HepG2 (cell line): ENCODE measurements around the gene RAB40C. TPM values are rescaled to one million over a fixed set of nuclear protein-coding genes. Genes with fewer than 3 reads are reported as not detected.

Experiments
- ATAC-seq: fragments of 200-7000 bp; cut with Tn5 transposase; 3 replicates; pipeline ENCODE4 v1.9.1; 2020; ENCODE audit warnings: mild to moderate bottlenecking, moderate library complexity
- BruUV-seq: library from RNA; stranded (reverse); fragments of 400-500 nt; replicated peaks from 2 replicates; lab custom pipeline; 2021; lab: Mats Ljungman, UMichigan
- CTCF ChIA-PET: fragments of 300-600 bp; formaldehyde crosslinking; extraction: SDS; loops from one replicate; lab custom pipeline; 2021; ENCODE audit warnings: low total read pairs, inconsistent platforms, low intra/inter-chr PET ratio; lab: Yijun Ruan, JAX
- POLR2A ChIA-PET: fragments of 350-600 bp; sonication (Branson Sonifier 250); formaldehyde crosslinking; loops from one replicate; lab custom pipeline; 2020; ENCODE audit warnings: antibody characterized with exemption, inconsistent platforms; lab: Yijun Ruan, JAX
- DNase-seq: peaks from one replicate; pipeline ENCODE4 v3.0.0-alpha.2; 2015; ENCODE audit warnings: low spot score
- FAIRE-seq: peaks from 3 replicates; lab custom pipeline; 2011; peaks lifted over from hg19 to GRCh38; lab: Jason Lieb, UNC
- H2AFZ ChIP-seq: one replicate; pipeline ENCODE4 v1.6.1; 2011; ENCODE audit warnings: low read length, inconsistent platforms
- H3K27ac ChIP-seq: fragments of 300-600 bp; 3 replicates; pipeline ENCODE4 v1.8.0; 2011; ENCODE audit warnings: mixed run types, mild to moderate bottlenecking, mixed read lengths, low read length, inconsistent platforms; ENCODE audit not compliant: insufficient read depth; ENCODE audit errors: extremely low read length
- H3K27me3 ChIP-seq, 2 experiments: fragments of 200-600 bp in 1 of 2; 2 replicates in 1 of 2; 3 replicates in 1 of 2; pipeline versions ENCODE4 v1.6.0 to v1.8.0; 2011; ENCODE audit warnings: low read length in 2 of 2, mild to moderate bottlenecking in 2 of 2, moderate library complexity in 2 of 2, inconsistent platforms in 1 of 2; ENCODE audit not compliant: insufficient read depth in 2 of 2, control insufficient read depth in 1 of 2
- H3K36me3 ChIP-seq, 2 experiments: fragments of 200-600 bp in 1 of 2; replicated peaks in 1 of 2; 2 replicates in 1 of 2; 3 replicates in 1 of 2; pipeline versions ENCODE4 v1.5.1 to v1.8.0; 2011; ENCODE audit warnings: low read length in 2 of 2, inconsistent platforms in 1 of 2; ENCODE audit not compliant: insufficient read depth in 2 of 2, control insufficient read depth in 1 of 2
- H3K4me1 ChIP-seq: 2 replicates; pipeline ENCODE4 v1.5.1; 2012; ENCODE audit warnings: low read length, inconsistent platforms; ENCODE audit not compliant: insufficient read depth
- H3K4me2 ChIP-seq: 2 replicates; pipeline ENCODE4 v1.6.0; 2011; ENCODE audit warnings: low read depth, low read length, inconsistent platforms
- H3K4me3 ChIP-seq, 3 experiments: fragments of 200-600 bp in 1 of 3; sonication (generic), shearing (Covaris generic) in 1 of 3; replicated peaks in 1 of 3; 2 replicates each; pipeline ENCODE4 v1.5.1; 2011 to 2016; ENCODE audit warnings: low read length in 3 of 3, inconsistent platforms in 2 of 3, low read depth in 2 of 3, mild to moderate bottlenecking in 2 of 3, control low read depth in 1 of 3, mixed read lengths in 1 of 3; ENCODE audit not compliant: insufficient read depth in 1 of 3
- H3K79me2 ChIP-seq: one replicate; pipeline ENCODE4 v1.6.1; 2011; ENCODE audit warnings: low read length, inconsistent platforms; ENCODE audit not compliant: insufficient read depth
- H3K9ac ChIP-seq: 2 replicates; pipeline ENCODE4 v1.6.0; 2011; ENCODE audit warnings: mild to moderate bottlenecking, low read depth, low read length, inconsistent platforms; ENCODE audit not compliant: insufficient read depth
- H3K9me3 ChIP-seq: 2 replicates; pipeline ENCODE4 v1.5.1; 2012; ENCODE audit warnings: mild to moderate bottlenecking, low read length
- H4K20me1 ChIP-seq: 2 replicates; pipeline ENCODE4 v1.6.0; 2011; ENCODE audit warnings: inconsistent platforms, mild to moderate bottlenecking, low read length, moderate library complexity; ENCODE audit not compliant: insufficient read depth
- AGO2 ChIP-seq: fragments of 200-400 bp; formaldehyde crosslinking; optimal IDR thresholded peaks from 2 replicates; pipeline ENCODE3; 2017; ENCODE audit warnings: mild to moderate bottlenecking, low read depth, low read length, moderate library complexity
- BRD4 ChIP-seq: sonication (generic); formaldehyde crosslinking; IDR thresholded peaks from 2 replicates; pipeline ENCODE4 v1.4.0; 2020; ENCODE audit warnings: missing genetic modification reagents
- MYC ChIP-seq: sonication (generic); formaldehyde crosslinking; IDR thresholded peaks from 2 replicates; pipeline ENCODE4 v1.9.0; 2021; ENCODE audit warnings: missing genetic modification reagents, borderline replicate concordance
- ZNF646 ChIP-seq: sonication (generic); formaldehyde crosslinking; IDR thresholded peaks from 2 replicates; pipeline ENCODE4 v1.9.0; 2021; ENCODE audit warnings: mild to moderate bottlenecking, missing genetic modification reagents
- WGBS: methylation state at CpG from one replicate; pipeline ENCODE4 v1.1.6; 2017; ENCODE audit warnings: low lambda C conversion rate; 5-methylcytosine and 5-hydroxymethylcytosine counted together
- in situ Hi-C: cut with HindIII; loops from 2 replicates; pipeline ENCODE4 v1.10.0; 2017; ENCODE audit warnings: low pct_unique_long_range_greater_than_20kb; ENCODE audit not compliant: extremely low pct_ligation_motif_present
- intact Hi-C: fragments of 100-400 bp; cut with micrococcal nuclease; formaldehyde crosslinking; loops from one replicate; pipeline ENCODE4 v1.10.0; 2022; ENCODE audit not compliant: unreplicated experiment
- polyA plus RNA-seq, 8 experiments: library from polyadenylated mRNA; depleted of rRNA in 3 of 8; stranded (reverse) in 7 of 8; unstranded in 1 of 8; fragments of >200 nt; fragmentation: Illumina TruSeq in 4 of 8; extraction: Trizol in 4 of 8; gene quantifications; 2 replicates each; pipeline versions ENCODE4 v1.2.1 to v1.2.3, GENCODE V29; 2011 to 2016; ENCODE audit warnings: low read depth in 4 of 8, missing spikeins in 1 of 8, mixed read lengths in 1 of 8; ENCODE audit not compliant: insufficient read depth in 1 of 8
- total RNA-seq, 5 experiments: library from RNA; depleted of rRNA; stranded (reverse); fragments of >200 nt; fragmentation: Illumina TruSeq; extraction: Trizol; gene quantifications; 2 replicates each; pipeline ENCODE4 v1.2.3, GENCODE V29; 2016; ENCODE audit warnings: low read depth in 1 of 5

The RAB40C gene
- total and polyA plus RNA-seq, 2 of the 13 experiments (the other 11 are each of a cell fraction or from before 2014, with no cell fraction given), result 7.7 to 11.5 TPM

GRCh38 chr16:668519-669171 lies 78.8 kb downstream of the RAB40C start (continued):
- no peak for TF ChIP-seq ZNF646

DNA sequence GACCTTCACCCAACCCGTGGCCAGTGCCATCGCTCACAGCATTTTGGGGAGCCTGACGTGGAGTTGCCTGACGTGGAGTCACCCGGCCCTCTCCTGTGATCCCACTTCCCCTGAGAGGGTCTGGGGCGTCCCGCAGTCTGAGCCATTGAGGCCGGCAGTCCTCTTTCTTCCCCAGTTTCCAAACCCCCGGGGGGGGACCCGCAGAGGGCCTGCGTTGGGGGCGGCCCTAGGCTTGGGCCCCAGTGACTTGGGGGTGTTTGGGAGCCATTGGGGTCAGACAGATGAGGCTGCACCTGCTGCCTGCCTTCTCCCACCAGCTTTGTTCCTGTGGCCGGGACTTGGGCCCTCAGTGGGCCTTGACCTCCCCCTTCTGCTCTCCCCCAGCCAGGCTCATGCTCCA lies 79.8 kb downstream of the RAB40C start:
- CTCF ChIA-PET, result no interaction called here

More for the DNA sequence above, 79.8 kb downstream of the RAB40C start:
- H3K9ac ChIP-seq, result peak overlapping the region; percentile 93
- H2AFZ ChIP-seq, result no peak overlapping the region
- intact Hi-C loops, result no loop called here
- in situ Hi-C loops, result no loop called here
- H4K20me1 ChIP-seq, result no peaks in the 10 kb centered on the region
- no peaks in the 10 kb centered on the region for H3K9me3 ChIP-seq
- H3K36me3 ChIP-seq, result peaks cover 22 to 42% of the 10 kb centered on the region in 2 experiments; a peak in 4 of 5 replicates
- no TSS peak for BruUV-seq
- peak overlapping the region; percentile 92 for H3K4me2 ChIP-seq
- H3K4me3 ChIP-seq, result peak overlapping the region in 2 of 3 experiments; percentile 87 to 96; a peak in 2 of 6 replicates
- H3K27ac ChIP-seq, result no peak overlapping the region
- FAIRE-seq (no peak), DNase-seq (no peak), ATAC-seq (no peak)
- POLR2A ChIA-PET, result no interaction called here
- 94% methylated on average over 2 of the region's 13 CpGs for WGBS
- TF ChIP-seq AGO2 (peak; percentile 17), BRD4 (CRISPR knock-in tag) (0 out of 2 replicates have a peak, but pooled peaks have one; percentile 24), MYC (no peak)
- peaks cover 17% of the 10 kb centered on the region for H3K79me2 ChIP-seq
- peaks cover 24% of the 10 kb centered on the region for H3K4me1 ChIP-seq
- no peaks in the 10 kb centered on the region for H3K27me3 ChIP-seq
